Hematopoietic multipotent progenitor cell treated with erythropoietin and hydrocortisone succinate and interleukin-3 and kit ligand, for 8 days (in vitro differentiated cells): ENCODE measurements around the gene UCK1.
A peak's percentile ranks its signal among the peaks of the same experiment; 100 is the strongest.
"Not testable (repeated sequence)": the region's sequence is repeated elsewhere in the genome, so short reads cannot be mapped to it uniquely, and the experiment has no call there.

Source experiments
- DNase-seq: peaks from one replicate; pipeline ENCODE4 v3.0.0-alpha.2; 2015

The UCK1 gene

DNA sequence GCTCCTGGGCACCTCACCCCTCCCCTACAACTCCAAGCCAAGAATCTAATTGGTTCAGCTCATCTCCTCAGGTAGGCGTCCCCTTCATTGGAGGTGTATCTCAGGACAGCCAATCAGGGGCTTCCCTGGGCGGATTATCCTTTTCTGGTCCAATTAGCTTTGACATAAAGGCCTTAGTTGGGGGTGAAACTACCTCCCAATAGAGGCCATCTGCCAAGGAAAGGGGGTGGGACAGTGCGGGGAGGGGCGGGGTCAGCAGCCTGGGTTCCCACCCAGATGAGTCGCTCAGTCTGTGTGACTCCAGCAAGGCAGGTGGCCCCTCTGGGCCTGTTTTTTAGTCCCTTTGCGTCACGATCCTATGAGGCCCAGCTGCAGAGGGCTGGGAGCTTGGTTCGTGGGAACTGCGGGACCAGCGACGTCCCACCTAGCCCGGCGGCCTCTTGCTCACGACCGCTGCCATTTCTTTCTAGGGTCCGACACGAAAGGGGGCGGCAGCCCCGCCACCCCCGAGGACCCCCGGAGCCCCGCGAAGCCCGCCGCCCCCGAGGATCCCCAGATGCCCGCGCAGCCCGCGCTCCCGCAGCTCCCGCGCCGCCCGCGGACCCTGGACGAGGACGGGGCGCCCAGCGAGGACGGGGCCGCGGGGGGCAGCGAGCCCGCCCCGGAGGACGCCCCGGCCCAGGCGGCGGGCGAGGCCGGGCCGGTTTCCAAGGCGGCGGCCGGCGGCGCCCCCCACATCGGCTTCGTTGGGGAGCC is 23.2 kb upstream of the UCK1 start:
- peak; percentile 26 for DNase-seq

DNA sequence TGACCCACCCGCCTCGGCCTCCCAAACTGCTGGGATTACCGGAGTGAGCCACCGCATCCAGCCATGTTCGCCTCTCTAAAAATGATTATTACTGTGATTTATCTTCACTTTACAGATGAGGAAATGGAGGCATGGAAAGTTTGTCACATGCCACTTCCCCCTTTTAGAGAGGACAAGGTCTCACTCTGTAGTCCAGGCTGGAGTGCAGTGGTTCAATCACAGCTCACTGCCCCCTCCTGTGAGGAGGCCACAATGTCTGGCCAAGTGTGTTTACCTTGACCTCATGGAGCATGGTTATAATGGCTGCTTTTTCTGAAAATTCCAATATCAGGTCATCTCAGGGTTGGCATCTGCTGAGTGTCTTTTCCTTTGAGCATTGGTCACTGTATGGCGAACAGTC is 21.0 kb upstream of the UCK1 start:
- DNase-seq = no peak

DNA sequence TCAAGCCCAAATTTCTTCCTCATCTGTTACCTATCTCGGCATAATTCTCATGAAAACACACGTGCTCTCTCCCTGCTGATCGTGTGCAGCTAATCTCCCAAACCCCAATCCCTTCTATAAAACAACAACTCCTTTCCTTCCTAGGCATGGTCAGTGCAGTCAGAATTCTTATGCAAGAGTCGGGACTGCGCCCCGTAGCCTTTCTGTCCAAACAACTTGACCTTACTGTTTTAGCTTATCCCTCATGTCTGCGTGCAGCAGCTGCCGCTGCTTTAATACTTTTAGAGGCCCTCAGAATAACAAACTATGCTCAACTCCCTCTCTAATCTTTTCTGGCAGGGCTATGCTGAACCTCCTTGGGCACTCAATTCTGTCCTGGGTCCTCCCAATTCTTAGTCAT is 19.4 kb upstream of the UCK1 start:
- DNase-seq = not testable (repeated sequence)

DNA sequence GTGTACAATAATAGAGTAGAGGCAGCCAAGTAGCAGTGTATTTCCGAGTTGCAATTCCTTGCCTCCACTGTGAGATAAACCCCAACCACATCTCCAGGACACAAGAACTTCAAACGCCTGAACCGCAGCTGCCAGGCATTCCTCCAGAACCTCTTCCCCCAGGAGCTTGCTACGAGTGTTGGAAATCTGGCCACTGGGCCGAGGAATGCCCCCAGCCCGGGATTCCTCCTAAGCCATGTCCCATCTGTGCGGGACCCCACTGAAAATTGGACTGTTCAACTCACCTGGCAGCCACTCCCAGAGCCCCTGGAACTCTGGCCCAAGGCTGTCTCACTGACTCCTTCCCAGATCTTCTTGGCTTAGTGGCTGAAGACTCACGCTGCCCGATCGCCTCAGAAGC is 18.1 kb upstream of the UCK1 start:
- not testable (repeated sequence) for DNase-seq

DNA sequence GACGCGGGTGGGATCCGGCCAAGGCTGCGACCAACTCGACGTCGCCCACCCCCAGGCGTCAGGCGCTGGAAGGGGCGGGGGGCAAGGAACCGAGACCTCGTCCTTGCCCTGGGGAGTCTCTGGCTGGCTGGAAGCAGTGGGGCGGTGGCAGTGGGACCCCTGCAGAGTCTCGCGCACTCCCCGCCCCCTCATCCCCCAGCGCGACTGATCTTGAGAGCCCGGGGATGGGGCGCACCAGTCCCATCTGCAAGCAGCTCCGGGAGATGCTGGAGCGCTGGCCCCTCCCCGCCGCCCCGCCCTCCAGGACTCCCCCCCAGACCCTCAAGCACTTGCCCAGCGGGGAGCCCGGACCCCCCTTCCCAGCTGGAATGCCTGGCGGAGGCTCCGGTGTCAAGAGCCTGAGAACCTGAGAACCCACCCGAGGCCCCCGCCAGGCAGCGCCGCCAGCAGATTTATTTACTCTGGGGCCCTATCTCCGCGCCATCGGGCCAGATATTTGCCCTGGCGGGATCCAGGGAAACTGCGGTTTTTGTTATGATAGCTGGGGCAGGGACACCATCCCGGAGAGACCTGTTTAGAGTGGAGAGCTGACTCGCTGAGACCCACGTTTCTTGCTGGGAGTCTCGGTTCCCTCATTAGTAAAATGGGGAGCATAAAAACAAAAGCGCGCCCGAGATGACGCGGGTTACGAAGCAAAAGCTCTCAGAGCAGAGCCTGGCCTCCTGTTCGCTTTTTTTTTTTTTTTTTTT is 15.4 kb upstream of the UCK1 start:
- DNase-seq = no peak

DNA sequence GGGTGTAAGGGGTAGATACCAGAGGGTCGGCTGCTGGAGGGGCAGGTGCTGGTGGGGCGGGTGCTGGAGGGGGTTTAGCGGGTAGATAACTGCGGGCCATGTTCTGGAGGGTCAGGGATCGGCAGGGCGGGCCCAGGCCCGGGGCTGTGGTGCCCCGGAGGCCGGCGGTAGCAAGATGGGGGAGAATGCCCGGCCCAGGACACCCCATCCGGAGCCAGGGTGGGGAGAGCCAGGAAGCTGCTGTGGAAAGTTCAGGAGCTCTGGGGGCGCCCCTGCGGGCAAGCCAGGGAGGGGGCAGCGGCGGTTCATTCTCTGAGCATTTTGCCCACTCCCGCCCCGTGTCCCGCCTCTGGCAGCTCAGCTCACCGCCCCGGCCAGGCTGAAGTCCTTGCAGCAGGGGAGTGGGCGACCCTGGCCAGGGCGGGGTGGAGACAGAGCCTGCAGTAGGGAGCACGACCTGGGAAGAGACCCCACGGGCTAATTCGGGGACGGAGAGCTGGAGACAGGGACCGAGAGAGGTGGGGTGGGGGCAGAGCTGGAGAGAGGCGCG is 14.8 kb upstream of the UCK1 start:
- no peak for DNase-seq

DNA sequence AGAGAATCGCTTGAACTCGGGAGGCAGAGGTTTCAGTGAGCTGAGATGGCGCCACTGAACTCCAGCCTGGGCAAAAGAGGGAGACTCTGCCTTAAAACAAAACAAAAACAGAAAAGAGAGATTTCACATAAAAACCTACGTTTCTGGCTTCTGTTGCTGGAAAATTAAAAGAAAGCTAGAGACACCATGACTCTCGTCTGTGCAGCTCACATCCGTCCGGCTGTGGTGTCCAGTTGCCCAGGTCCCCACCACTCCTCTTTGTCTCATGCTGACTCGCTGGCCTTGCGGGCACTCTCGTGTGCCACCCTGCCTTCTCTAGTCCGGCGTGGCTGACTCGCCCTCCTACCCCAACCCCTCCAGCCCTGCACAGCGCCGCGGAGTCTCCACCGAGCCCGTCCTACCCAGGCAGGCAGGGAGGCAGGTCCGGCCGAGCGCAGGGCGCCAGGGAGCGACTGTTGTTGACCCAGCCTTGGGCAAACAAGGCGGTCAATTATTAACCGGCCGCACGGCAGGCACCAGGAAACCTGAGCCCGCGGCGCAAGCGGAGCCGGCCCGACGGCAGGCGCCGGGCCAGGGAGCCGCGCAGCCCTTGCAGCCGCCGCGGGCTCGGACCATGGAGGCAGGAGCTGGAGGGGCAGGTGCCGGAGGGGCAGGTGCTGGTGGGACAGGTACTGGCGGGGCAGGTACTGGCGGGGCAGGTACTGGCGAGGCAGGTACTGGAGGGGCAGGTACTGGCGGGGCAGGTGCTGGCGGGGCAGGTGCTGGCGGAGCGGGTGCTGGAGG is 14.1 kb upstream of the UCK1 start, which contains the start of gene PRRT1B:
Gene PRRT1B, plus strand, starts transcription at position 521 of the 783 bp plus-strand sequence. Its CDS starts 93 bp downstream, at position 614.
- DNase-seq = no peak

DNA sequence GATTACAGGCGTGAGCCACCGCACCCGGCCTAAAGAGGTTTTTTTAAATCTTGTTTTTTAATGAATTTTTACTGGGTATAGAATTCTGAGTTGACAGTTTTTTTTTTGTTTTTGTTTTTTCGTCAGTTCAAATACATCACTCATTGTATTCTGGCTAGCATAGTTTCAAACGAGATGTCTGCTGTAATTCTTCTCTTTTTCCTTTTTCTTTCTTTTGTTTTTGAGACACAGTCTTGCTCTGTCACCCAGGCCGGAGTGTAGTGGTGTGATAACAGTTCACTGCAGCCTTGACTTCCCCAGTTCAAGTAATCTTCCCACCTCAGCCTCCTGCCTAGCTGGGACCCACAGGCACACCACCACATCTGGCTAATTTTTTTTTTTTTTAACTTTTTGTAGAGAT is 12.1 kb upstream of the UCK1 start:
- no peak for DNase-seq

DNA sequence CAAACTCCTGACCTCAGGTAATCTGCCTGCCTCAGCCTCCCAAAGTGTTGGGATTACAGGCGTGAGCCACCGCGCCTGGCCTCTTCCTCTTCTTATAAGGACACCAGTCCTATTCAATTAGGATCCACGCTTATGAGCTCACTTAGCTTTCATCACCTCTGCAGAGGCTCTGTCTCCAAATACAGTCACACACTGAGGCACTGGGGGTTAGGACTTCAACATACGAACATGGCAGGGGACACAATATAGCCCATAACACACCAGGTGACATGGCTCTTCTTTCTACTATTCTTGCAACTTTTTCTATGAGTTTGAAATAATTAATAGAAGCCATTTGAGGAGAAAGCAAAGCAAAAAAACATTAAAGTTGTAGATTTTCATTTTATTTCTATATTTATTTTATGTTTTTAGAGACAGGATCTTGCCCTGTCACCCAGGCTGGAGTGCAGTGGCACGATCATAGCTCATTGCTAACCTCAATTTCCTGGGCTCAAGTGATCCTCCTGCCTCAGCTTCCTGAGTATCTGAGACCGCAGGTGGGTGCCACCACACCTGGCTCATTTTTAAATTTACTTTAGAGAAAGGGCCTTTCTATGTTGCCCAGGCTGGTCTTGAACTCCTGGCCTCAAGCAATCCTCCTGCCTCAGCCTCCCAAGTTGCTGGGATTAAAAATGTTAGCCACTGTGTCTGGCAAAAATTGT is 8.3 kb upstream of the UCK1 start:
- DNase-seq = no peak

DNA sequence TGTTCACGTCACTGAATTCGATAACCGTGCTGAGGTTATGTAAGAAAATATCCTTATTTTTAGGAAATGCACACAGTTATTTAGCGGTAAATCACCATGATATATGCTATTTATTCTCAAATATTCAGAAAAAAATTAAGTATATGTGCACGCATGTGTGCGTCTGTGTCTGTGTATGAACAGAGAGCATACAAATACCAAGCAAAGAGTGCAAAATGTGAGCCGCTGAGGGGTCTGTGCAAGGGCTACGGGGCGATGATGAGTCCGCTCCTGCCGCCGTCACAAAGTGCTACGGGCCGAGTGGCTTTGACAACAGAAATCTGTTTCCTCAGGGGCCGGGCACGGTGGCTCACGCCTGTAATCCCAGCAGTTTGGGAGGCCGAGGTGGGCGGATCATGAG is 6.9 kb upstream of the UCK1 start:
- no peak for DNase-seq

DNA sequence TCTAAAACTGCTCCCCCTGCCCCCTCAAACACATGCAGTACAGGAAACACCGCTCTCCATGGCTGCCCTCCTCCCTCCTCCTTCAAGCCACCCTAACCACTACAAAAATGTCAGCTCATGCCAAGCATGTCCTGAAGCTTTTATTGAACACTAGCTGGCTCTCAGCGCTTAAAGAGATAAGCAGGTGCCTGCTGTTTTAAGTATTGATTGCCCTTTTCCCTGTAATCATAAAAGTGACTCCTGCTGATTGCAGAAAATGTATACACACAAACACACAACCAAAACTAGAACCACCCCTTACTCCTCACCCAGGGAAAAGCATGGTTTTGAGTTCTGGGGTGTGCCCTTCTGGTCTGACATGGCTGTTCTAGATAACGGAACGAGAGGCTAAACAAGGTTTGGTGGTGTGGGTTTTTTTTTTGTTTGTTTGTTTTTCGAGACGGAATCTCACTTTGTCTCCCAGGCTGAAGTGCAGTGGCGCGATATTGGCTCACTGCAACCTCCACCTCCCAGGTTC is 3.7 kb upstream of the UCK1 start:
- peak; percentile 95 for DNase-seq

DNA sequence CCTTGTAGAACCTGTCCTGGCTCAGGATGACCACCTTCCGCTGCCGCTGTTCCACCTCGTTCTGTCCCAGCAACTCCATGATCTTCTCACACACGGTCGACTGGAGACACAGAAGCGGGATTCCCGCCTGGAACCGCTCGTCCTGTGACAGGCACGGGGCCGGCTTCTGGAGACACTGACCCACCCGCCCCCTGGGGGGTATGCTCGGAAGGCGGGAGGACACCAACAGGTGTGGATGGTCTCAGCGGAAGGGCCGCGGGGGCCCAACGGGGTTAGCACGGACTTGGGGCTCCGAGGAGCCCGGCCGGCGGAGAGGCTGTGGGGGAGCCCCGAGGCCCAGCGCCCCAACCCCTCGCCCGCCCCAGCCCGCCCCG is 530 bp downstream of the UCK1 start:
- peak; percentile 12 for DNase-seq

DNA sequence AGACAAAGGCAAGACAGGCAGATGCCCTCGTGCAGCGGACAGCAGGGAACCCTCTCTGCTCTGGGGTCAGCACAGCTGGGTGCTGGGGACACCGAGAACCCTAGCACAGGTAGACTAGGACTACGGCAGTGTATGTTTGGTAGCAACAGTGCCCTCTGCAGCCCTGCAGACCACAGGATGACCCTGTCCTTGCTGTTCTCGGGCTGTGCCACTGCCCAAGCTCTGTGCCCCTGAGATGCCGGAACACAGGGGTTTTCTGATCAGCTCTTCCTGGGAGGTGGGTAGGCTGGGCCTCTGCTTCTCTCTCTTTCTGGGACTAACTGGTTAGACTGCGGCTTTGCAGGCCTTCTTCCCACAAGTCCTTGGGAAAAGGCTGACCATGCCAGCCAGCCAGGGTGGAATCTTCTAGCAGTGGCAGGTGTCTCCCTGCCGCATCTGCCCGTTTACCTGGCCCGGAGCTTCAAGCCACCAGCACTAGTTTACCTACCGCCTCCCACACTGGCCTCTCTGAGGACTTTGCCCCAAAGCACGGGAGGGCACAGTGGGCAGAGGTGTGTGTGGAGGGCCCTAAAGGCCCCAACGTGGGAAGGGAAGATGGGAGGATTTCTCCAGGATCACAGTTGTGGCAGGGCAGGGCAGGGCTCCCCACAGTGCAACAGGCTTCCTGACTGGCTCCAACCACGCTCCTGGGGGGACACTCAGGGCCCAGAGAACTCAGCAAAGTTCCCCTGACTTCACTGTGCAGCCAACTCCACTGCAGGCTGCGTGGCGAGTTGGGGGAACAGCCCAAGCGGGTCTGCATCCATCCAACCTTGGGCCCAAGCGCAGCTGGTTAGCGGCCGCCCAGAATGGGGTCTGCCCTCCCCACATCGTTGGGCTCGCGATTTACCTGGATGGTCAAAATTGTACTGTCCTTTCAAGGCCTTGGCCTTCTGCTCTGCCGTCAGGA is 1.2 kb downstream of the UCK1 start:
- no peak for DNase-seq

DNA sequence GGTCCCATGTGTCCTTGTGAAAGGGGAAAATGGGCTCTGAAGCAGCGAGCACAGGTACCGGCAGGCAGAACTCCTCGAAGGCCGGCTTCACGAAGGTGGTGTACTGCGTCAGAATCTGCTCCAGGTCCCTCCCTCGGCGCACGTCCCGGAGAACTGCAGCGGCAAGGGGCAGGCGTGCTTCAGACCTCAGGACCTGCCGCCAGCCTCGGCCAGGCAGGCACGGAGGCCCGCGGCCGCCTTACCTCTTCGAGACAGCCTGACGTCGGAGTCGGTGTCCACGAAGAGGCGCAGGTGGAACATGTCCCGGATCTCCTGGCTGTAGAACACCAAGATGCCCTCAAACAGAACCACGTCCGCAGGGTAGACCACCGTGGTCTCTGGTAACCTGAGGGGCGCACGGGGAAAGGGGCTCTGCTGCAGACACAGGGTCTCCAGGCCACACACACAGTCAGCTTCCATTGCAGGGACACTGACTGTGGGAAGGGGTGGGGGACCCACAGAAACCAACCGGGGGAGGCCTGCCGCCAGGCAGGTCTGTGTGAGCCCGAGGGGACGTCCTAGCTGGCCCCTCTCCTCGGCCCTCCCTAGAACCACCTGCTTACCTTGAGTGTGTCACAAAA is 2.1 kb downstream of the UCK1 start:
- no peak for DNase-seq

DNA sequence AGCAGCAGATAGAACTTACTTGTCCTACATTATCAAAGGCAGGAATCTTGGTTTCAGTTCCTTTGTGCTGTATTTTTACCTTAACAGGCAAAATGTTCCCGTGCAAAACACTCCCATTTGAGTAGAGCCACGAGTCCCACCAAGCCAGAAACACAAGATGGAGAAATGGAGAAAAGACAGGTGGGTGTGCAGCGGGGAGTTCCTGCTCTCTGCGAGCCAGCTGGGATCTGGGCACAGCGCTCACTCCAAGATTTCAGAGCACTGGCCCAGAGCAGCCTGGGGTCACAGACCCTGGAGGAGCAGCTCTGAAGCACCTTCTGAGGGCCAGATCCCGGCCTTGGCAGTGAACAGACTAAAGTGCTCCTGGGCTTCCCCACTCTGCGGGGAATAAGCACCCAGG is 2.9 kb downstream of the UCK1 start:
- no peak for DNase-seq

DNA sequence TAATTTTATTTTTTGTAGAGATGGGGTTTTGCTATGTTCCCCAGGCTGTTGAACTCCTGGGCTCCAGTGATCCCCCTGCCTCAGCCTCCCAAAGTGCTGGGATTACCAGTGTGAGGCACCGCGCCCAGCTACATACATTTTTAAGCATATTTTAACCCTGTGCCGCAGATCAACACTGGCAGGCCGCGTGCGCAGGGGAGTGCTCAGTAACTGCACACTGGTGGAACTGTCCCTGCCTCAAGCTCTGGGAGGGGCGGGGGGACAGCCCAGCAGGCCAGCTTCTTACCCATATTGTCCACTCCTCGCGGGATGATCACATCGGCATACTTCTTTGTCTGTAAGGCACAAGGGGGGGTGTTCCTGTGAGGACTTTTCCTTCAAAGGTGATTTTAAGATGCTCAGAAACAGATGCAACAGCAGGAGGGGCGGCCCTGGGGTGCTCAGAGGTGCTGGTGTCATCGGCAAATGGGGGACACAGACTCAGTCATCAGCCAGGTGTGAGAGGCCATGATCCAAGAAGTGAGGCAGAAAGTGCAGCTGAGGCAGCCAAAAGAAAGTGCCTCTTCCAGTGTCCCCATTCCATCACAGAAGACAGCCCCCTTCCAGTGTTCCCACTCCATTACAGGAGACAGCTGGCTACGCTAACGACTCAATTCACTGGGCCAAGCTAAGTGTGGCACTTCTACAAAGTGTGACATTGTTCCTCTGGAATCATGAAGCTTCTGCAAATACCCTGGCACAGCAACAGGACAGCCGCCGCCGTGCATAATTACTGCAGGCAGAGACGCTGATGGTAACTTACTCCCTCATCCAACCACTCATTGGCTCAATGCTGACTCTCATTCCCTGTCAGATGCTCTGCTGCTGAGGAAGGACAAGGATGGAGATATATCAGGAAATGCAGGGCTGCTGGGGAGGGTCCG is 5.2 kb downstream of the UCK1 start:
- no peak for DNase-seq

DNA sequence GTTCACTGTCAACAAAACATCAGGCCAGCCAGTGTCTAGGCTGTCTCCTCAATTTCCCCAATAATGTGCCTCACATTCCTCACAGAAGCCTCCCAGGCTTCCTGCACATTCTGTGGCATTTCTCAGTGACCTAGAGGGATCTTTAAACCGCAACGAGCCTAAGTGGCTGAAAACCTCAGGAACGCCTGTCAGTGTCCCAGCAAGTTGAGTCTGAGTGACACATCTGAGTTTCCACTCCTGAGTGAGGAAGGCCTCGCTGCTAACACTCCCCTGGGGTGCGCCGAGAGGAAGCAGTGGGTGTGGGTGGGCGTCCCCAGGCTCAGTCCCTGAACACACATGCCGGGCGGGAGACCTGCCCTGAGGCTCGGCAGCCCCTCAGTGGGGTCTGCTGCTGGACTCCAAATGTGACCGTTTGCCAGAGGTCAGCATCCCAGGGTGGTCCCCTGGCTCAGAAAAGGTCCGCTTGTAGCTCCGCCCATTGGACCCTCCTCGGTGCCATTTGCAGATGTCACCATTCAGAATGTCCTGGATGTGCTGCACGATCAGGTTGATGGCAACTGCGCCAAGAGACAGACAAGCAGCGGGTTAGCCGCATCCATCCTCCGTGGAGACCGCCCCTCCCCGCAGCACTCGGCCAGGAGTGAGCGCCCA is 6.3 kb downstream of the UCK1 start:
- no peak for DNase-seq

DNA sequence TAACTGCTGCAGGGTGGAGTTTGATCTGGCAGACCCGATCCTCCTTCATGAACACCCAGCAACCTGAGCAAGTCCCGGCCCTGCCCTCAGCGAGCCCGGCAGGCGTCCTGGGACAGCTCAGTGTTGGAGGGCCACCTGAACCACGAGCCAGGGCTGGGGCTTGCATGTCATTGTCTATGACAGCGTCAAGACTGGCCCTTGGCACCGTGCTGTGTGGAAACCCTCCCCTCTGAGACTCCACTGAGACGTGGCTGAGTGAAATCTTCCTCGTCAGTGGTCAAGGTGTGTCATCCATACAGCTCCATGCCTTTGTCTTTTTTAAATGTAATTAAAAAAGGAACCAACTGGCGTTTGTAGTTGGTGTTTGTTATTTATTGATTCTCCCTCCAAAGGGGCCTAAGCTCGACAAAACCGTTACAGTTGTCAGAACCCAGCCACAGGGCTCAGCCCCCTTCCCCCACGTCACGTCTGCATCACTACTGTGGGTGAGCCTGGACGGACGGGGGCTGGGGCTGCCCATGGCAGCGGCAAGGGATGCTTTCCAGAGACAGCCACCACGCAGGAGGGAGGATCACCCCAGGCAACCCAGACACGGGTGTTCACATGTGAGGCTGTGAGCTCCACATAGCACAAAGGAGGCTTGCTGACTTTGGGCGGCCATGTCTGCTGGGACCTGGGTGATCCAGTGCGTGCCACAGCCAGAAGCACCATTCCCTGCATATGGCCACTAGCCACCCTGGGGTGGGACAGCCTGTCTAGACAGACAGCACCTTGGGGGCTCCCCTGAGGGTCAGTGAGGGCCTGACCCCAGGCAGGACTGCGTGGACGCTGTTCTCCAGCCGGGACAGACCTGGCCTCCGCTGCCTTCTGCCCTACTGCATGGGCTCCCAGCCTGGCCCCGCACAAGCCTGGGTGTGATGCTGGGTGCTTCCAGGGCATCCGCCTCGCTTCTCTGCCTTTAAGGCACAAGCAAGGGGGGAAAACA is 7.3 kb downstream of the UCK1 start:
- no peak for DNase-seq
